Aorta (tissue), 5 donors: ENCODE data around the gene CIB4. TPM values are rescaled to one million over a fixed set of nuclear protein-coding genes. Genes with fewer than 3 reads are reported as not detected.
A peak's percentile ranks its signal among the peaks of the same experiment; 100 is the strongest.

Experiments used
- ATAC-seq: fragments of 200-7000 bp; cut with Tn5 transposase; one replicate; pipeline ENCODE4 v1.9.1; 2022; ENCODE audit warnings: moderate library complexity; ENCODE audit not compliant: low FRiP score
- DNase-seq, 2 donors: peaks; one replicate each; pipeline ENCODE4 v3.0.0-alpha.2; 2020
- H3K27ac ChIP-seq, 2 donors: one replicate each; pipeline ENCODE4 v1.5.1; 2013; ENCODE audit warnings: low read length in 2 of 2, mild to moderate bottlenecking in 2 of 2, moderate library complexity in 2 of 2, control low read depth in 1 of 2, inconsistent platforms in 1 of 2, low read depth in 1 of 2
- H3K27me3 ChIP-seq, 2 donors: one replicate each; pipeline ENCODE4 v1.6.1; 2013; ENCODE audit warnings: control low read depth in 1 of 2, low read length in 1 of 2, mild to moderate bottlenecking in 1 of 2, moderate library complexity in 1 of 2; ENCODE audit not compliant: insufficient read depth in 2 of 2, control insufficient read depth in 1 of 2
- H3K36me3 ChIP-seq, 2 donors: one replicate each; pipeline ENCODE4 v1.6.1; 2013; ENCODE audit warnings: control low read depth in 1 of 2, low read length in 1 of 2, mild to moderate bottlenecking in 1 of 2; ENCODE audit not compliant: insufficient read depth in 2 of 2, control insufficient read depth in 1 of 2
- H3K4me1 ChIP-seq, 2 donors: one replicate each; pipeline ENCODE4 v1.6.1; 2013; ENCODE audit warnings: low read length in 2 of 2, control low read depth in 1 of 2, mild to moderate bottlenecking in 1 of 2, moderate library complexity in 1 of 2; ENCODE audit not compliant: insufficient read depth in 2 of 2, control insufficient read depth in 1 of 2
- H3K4me3 ChIP-seq, 2 donors: one replicate each; pipeline ENCODE4 v1.5.1; 2013; ENCODE audit warnings: low read length in 2 of 2, control low read depth in 1 of 2, mild to moderate bottlenecking in 1 of 2
- H3K9me3 ChIP-seq: one replicate; pipeline ENCODE4 v1.6.1; 2013; ENCODE audit warnings: mild to moderate bottlenecking, low read length; ENCODE audit not compliant: control insufficient read depth
- WGBS, 2 donors: extraction: QIAGEN DNeasy Blood & Tissue Kit; methylation state at CpG; one replicate each; pipeline ENCODE4 v1.1.7; 2013; 5-methylcytosine and 5-hydroxymethylcytosine counted together
- intact Hi-C, 2 donors: fragments of 100-400 bp; cut with DNase I; formaldehyde crosslinking; loops; one replicate each; pipeline versions ENCODE4 v1.14.2 to v1.15.0; 2022
- polyA plus RNA-seq, 2 donors: library from polyadenylated mRNA; stranded (reverse); fragments of 200-250 nt; gene quantifications; one replicate each; pipeline ENCODE4 v1.2.3, GENCODE V29; 2013
- total RNA-seq, 2 donors: library from RNA; stranded (reverse); fragmentation: NEBNext Ultra II Directional; extraction: Animal tissue kit (Norgen Biotek cat#: 25700); gene quantifications; one replicate each; pipeline ENCODE4 v1.2.1, GENCODE V29; 2021
- donor health status: healthy with polysubstance abuse.
- donor health status: Bipolar disorder and iron deficiency.
- donor health status: DM: no; HTN: no; CAD: no.
- donor health status: DM: no; HTN: no; CAD: no.
- donor health status: DM: yes; HTN: yes; CAD: no.

CIB4 gene
- total and polyA plus RNA-seq, 4 donors: 0.60 TPM; not detected in 3

- peak; percentile 21 to 50 for DNase-seq
- intact Hi-C loops: no loop called here
- WGBS, 2 donors: 95% methylated on average over 13 of the region's 13 CpGs
- Histone ChIP-seq H3K36me3 (no peaks in the 10 kb centered on the region), H3K27me3 (no peaks in the 10 kb centered on the region), H3K4me1 (no peaks in the 10 kb centered on the region), H3K27ac (no peak overlapping the region), H3K9me3 (no peaks in the 10 kb centered on the region), H3K4me3 (no peak overlapping the region)
- no peak for ATAC-seq
Observed at GRCh38 chr2:26534865-26535662, 106.1 kb downstream of the CIB4 start.

GRCh38 chr2:26534098-26534864, 106.9 kb downstream of the CIB4 start:
- Histone ChIP-seq H3K9me3 (no peaks in the 10 kb centered on the region), H3K27ac (no peak overlapping the region), H3K4me1 (no peaks in the 10 kb centered on the region), H3K27me3 (no peaks in the 10 kb centered on the region), H3K36me3 (no peaks in the 10 kb centered on the region), H3K4me3 (no peak overlapping the region)
- peak; percentile 17 to 50 for DNase-seq
- ATAC-seq: no peak
- WGBS, 2 donors: 84 to 88% methylated on average over 4 of the region's 4 CpGs
- intact Hi-C loops: no loop called here

GRCh38 chr2:26533661-26534060, 107.5 kb downstream of the CIB4 start:
- intact Hi-C loops: no loop called here
- peak; percentile 30 to 51 for DNase-seq
- no peak overlapping the region for H3K4me3 ChIP-seq

GRCh38 chr2:26532301-26533250, 108.6 kb downstream of the CIB4 start:
- Histone ChIP-seq H3K9me3 (no peaks in the 10 kb centered on the region), H3K27ac (no peak overlapping the region), H3K4me1 (no peaks in the 10 kb centered on the region), H3K36me3 (no peaks in the 10 kb centered on the region), H3K4me3 (no peak overlapping the region), H3K27me3 (no peaks in the 10 kb centered on the region)
- DNase-seq (peak; percentile 21 to 45), ATAC-seq (no peak)
- intact Hi-C loops: no loop called here
- 91% methylated on average over 12 of the region's 12 CpGs for WGBS, 2 donors

More at GRCh38 chr2:26533661-26534060, 107.5 kb downstream of the CIB4 start:
- Histone ChIP-seq H3K27me3 (no peaks in the 10 kb centered on the region), H3K27ac (no peak overlapping the region), H3K4me1 (no peaks in the 10 kb centered on the region), H3K9me3 (no peaks in the 10 kb centered on the region), H3K36me3 (no peaks in the 10 kb centered on the region)
- 90 to 96% methylated on average over 7 of the region's 7 CpGs for WGBS, 2 donors
- ATAC-seq: no peak

Other genes starting within 250 kb of the CIB4 start
- gene DRC1, start 239.4 kb downstream of the CIB4 start, total RNA-seq: under 1 TPM in 1 of 2 donors, not detected in 1; 0.51 TPM
- not detected for gene DRC1, start 239.4 kb downstream of the CIB4 start, polyA plus RNA-seq
- gene OTOF, start 163.2 kb downstream of the CIB4 start, total RNA-seq: under 1 TPM; 0.06 to 0.24 TPM
- not detected for gene OTOF, start 163.2 kb downstream of the CIB4 start, polyA plus RNA-seq
- 10 to 100 TPM in 1 of 2 donors, 1 to 10 TPM in 1; 8.7 to 14.7 TPM for gene KCNK3, start 51.4 kb upstream of the CIB4 start, total RNA-seq
- 1 to 10 TPM in 1 of 2 donors, under 1 TPM in 1; 0.63 to 6.5 TPM for gene KCNK3, start 51.4 kb upstream of the CIB4 start, polyA plus RNA-seq
- 10 to 100 TPM; 33.2 to 34.6 TPM for gene SLC35F6, start 122.9 kb upstream of the CIB4 start, total RNA-seq
- gene SLC35F6, start 122.9 kb upstream of the CIB4 start, polyA plus RNA-seq: 1 to 10 TPM; 9.6 to 10.0 TPM
- gene CENPA, start 144.7 kb upstream of the CIB4 start, total RNA-seq: 1 to 10 TPM in 1 of 2 donors, under 1 TPM in 1; 0.23 to 1.2 TPM
- not detected for gene CENPA, start 144.7 kb upstream of the CIB4 start, polyA plus RNA-seq
- gene DPYSL5, start 206.8 kb upstream of the CIB4 start, total RNA-seq: not detected
- gene DPYSL5, start 206.8 kb upstream of the CIB4 start, polyA plus RNA-seq: not detected